Vagina (tissue), 2 donors: ENCODE data around the gene NLRC4.

Source experiments
- CTCF ChIP-seq, 3 experiments: fragments of 450-650 bp in 2 of 3; fragments of 200-600 bp in 1 of 3; sonication (generic) in 1 of 3; IDR thresholded peaks; one replicate each; pipeline ENCODE4 v1.5.1; 2017 to 2019; ENCODE audit warnings: antibody characterized with exemption in 3 of 3, mild to moderate bottlenecking in 2 of 3, moderate library complexity in 2 of 3
- POLR2A ChIP-seq, 2 donors: fragments of 450-650 bp; IDR thresholded peaks; one replicate each; pipeline ENCODE4 v1.6.1; 2017; ENCODE audit warnings: antibody characterized with exemption in 2 of 2, mild to moderate bottlenecking in 2 of 2, moderate library complexity in 2 of 2

GRCh38 chr2:32277363-32277673 is 12.6 kb upstream of the NLRC4 start:
- no peak for TF ChIP-seq POLR2A (IDR thresholded peaks at IDR 0.05)
- TF ChIP-seq CTCF (IDR thresholded peaks at IDR 0.05) = no peak
